HepG2 (cell line): ENCODE data around the gene LAPTM4A. TPM values are rescaled to one million over a fixed set of nuclear protein-coding genes. Genes with fewer than 3 reads are reported as not detected.

Experiments
- ATAD3A ChIP-seq: sonication (generic); formaldehyde crosslinking; IDR thresholded peaks from 2 replicates; pipeline ENCODE4 v1.4.0; 2020; ENCODE audit warnings: missing genetic modification reagents
- GTF3A ChIP-seq: sonication (generic); formaldehyde crosslinking; conservative IDR thresholded peaks from 2 replicates; pipeline ENCODE4 v1.4.0; 2020; ENCODE audit warnings: mild to moderate bottlenecking, missing genetic modification reagents
- HDAC2 ChIP-seq: sonication (generic); formaldehyde crosslinking; IDR thresholded peaks from 2 replicates; pipeline ENCODE4 v1.4.0; 2020; ENCODE audit warnings: missing genetic modification reagents
- KAT8 ChIP-seq: IDR thresholded peaks from 2 replicates; pipeline ENCODE4 v1.6.1; 2016; ENCODE audit warnings: missing genetic modification reagents, missing compliant biosample characterization
- KLF11 ChIP-seq: IDR thresholded peaks from 2 replicates; pipeline ENCODE4 v1.6.1; 2016; ENCODE audit warnings: missing compliant biosample characterization
- RERE ChIP-seq: IDR thresholded peaks from 2 replicates; pipeline ENCODE4 v1.6.1; 2016; ENCODE audit warnings: low read depth, missing genetic modification reagents, missing compliant biosample characterization
- SIN3A ChIP-seq: IDR thresholded peaks from 2 replicates; pipeline ENCODE4 v1.6.1; 2011; ENCODE audit warnings: low read depth, mild to moderate bottlenecking, control low read depth, low read length, borderline replicate concordance
- TEAD3 ChIP-seq: optimal IDR thresholded peaks from 2 replicates; pipeline ENCODE3; 2016; ENCODE audit warnings: borderline replicate concordance
- ZBTB43 ChIP-seq: sonication (generic); formaldehyde crosslinking; conservative IDR thresholded peaks from 2 replicates; pipeline ENCODE4 v1.4.0; 2020; ENCODE audit warnings: missing genetic modification reagents
- ZKSCAN8 ChIP-seq: IDR thresholded peaks from 2 replicates; pipeline ENCODE4 v1.6.1; 2016; ENCODE audit warnings: borderline replicate concordance, missing genetic modification reagents, missing compliant biosample characterization
- ZNF143 ChIP-seq: sonication (generic); formaldehyde crosslinking; IDR thresholded peaks from 2 replicates; pipeline ENCODE4 v1.4.0; 2020; ENCODE audit warnings: missing genetic modification reagents
- ZNF263 ChIP-seq: sonication (generic); formaldehyde crosslinking; IDR thresholded peaks from 2 replicates; pipeline ENCODE4 v1.4.0; 2020; ENCODE audit warnings: missing genetic modification reagents
- ZNF558 ChIP-seq: sonication (generic); formaldehyde crosslinking; IDR thresholded peaks from 2 replicates; pipeline ENCODE4 v1.9.0; 2022; ENCODE audit warnings: mild to moderate bottlenecking, missing genetic modification reagents, borderline replicate concordance
- polyA plus RNA-seq, 8 experiments: library from polyadenylated mRNA; depleted of rRNA in 3 of 8; stranded (reverse) in 7 of 8; unstranded in 1 of 8; fragments of >200 nt; fragmentation: Illumina TruSeq in 4 of 8; extraction: Trizol in 4 of 8; gene quantifications; 2 replicates each; pipeline versions ENCODE4 v1.2.1 to v1.2.3, GENCODE V29; 2011 to 2016; ENCODE audit warnings: low read depth in 4 of 8, missing spikeins in 1 of 8, mixed read lengths in 1 of 8; ENCODE audit not compliant: insufficient read depth in 1 of 8
- total RNA-seq, 5 experiments: library from RNA; depleted of rRNA; stranded (reverse); fragments of >200 nt; fragmentation: Illumina TruSeq; extraction: Trizol; gene quantifications; 2 replicates each; pipeline ENCODE4 v1.2.3, GENCODE V29; 2016; ENCODE audit warnings: low read depth in 1 of 5
- TF ChIP-seq, protein P1 (sequence below): IDR thresholded peaks from 2 replicates; pipeline ENCODE4 v1.6.1; 2016; ENCODE audit warnings: low read depth
- TF ChIP-seq, protein P2 (sequence below): sonication (generic); formaldehyde crosslinking; IDR thresholded peaks from 2 replicates; pipeline ENCODE4 v1.4.0; 2020; ENCODE audit warnings: mild to moderate bottlenecking, missing genetic modification reagents
- TF ChIP-seq, protein P3 (sequence below): IDR thresholded peaks from 2 replicates; pipeline ENCODE4 v1.6.1; 2018; ENCODE audit warnings: missing genetic modification reagents, mild to moderate bottlenecking, missing compliant biosample characterization
- TF ChIP-seq, protein P4 (sequence below): sonication (generic); formaldehyde crosslinking; IDR thresholded peaks from 2 replicates; pipeline ENCODE4 v1.5.1; 2020; ENCODE audit warnings: mild to moderate bottlenecking, moderate library complexity, missing genetic modification reagents
- TF ChIP-seq, protein P5 (sequence below): sonication (generic); formaldehyde crosslinking; IDR thresholded peaks from 2 replicates; pipeline ENCODE4 v1.4.0; 2020; ENCODE audit warnings: missing genetic modification reagents, low read depth, mild to moderate bottlenecking, borderline replicate concordance

Gene LAPTM4A
- total and polyA plus RNA-seq, 2 of the 13 experiments (the other 11 are each of a cell fraction or from before 2014, with no cell fraction given), result 116 to 558 TPM

- TF ChIP-seq ZKSCAN8 (CRISPR knock-in tag), result no peak
- no peak for TF ChIP-seq KLF11 (CRISPR knock-in tag)
- no peak for TF ChIP-seq ZNF143 (CRISPR knock-in tag)
- no peak for TF ChIP-seq ATAD3A
- TF ChIP-seq KAT8, result peak; percentile 58; the same call in 1 of the 2 replicates
- no peak for TF ChIP-seq RERE (CRISPR knock-in tag)
- TF ChIP-seq, protein P1, sequence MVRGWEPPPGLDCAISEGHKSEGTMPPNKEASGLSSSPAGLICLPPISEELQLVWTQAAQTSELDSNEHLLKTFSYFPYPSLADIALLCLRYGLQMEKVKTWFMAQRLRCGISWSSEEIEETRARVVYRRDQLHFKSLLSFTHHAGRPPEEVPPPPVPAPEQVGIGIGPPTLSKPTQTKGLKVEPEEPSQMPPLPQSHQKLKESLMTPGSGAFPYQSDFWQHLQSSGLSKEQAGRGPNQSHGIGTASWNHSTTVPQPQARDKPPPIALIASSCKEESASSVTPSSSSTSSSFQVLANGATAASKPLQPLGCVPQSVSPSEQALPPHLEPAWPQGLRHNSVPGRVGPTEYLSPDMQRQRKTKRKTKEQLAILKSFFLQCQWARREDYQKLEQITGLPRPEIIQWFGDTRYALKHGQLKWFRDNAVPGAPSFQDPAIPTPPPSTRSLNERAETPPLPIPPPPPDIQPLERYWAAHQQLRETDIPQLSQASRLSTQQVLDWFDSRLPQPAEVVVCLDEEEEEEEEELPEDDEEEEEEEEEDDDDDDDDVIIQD (CRISPR knock-in tag), result 0 out of 2 replicates have a peak, but pooled peaks have one; percentile 57
- no peak for TF ChIP-seq GTF3A (CRISPR knock-in tag)
- TF ChIP-seq, protein P2, sequence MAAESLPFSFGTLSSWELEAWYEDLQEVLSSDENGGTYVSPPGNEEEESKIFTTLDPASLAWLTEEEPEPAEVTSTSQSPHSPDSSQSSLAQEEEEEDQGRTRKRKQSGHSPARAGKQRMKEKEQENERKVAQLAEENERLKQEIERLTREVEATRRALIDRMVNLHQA, result no peak
- peak; percentile 76 for TF ChIP-seq TEAD3
- TF ChIP-seq SIN3A, result no peak
- no peak for TF ChIP-seq ZNF263 (CRISPR knock-in tag)
- TF ChIP-seq, protein P3, sequence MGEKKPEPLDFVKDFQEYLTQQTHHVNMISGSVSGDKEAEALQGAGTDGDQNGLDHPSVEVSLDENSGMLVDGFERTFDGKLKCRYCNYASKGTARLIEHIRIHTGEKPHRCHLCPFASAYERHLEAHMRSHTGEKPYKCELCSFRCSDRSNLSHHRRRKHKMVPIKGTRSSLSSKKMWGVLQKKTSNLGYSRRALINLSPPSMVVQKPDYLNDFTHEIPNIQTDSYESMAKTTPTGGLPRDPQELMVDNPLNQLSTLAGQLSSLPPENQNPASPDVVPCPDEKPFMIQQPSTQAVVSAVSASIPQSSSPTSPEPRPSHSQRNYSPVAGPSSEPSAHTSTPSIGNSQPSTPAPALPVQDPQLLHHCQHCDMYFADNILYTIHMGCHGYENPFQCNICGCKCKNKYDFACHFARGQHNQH (CRISPR knock-in tag), result peak; percentile 44; the same call in 1 of the 2 replicates
- TF ChIP-seq, protein P4, sequence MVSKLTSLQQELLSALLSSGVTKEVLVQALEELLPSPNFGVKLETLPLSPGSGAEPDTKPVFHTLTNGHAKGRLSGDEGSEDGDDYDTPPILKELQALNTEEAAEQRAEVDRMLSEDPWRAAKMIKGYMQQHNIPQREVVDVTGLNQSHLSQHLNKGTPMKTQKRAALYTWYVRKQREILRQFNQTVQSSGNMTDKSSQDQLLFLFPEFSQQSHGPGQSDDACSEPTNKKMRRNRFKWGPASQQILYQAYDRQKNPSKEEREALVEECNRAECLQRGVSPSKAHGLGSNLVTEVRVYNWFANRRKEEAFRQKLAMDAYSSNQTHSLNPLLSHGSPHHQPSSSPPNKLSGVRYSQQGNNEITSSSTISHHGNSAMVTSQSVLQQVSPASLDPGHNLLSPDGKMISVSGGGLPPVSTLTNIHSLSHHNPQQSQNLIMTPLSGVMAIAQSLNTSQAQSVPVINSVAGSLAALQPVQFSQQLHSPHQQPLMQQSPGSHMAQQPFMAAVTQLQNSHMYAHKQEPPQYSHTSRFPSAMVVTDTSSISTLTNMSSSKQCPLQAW (CRISPR knock-in tag), result no peak
- no peak; the same call in 1 of the 2 replicates for TF ChIP-seq ZBTB43 (CRISPR knock-in tag)
- peak; percentile 75 for TF ChIP-seq HDAC2 (CRISPR knock-in tag)
- no peak for TF ChIP-seq ZNF558 (CRISPR knock-in tag)
- TF ChIP-seq, protein P5, sequence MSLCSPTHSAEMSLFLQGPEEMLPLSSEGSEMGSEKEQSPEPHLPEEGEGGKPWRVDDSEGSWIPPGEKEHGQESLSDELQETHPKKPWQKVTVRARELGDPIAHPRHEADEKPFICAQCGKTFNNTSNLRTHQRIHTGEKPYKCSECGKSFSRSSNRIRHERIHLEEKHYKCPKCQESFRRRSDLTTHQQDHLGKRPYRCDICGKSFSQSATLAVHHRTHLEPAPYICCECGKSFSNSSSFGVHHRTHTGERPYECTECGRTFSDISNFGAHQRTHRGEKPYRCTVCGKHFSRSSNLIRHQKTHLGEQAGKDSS (CRISPR knock-in tag), result no peak
Observed at GRCh38 chr2:20027260-20027677, 24.2 kb downstream of the LAPTM4A start (continued).
